K562 (cell line): Measurements from ENCODE around the gene ORAI2. TPM values are rescaled to one million over a fixed set of nuclear protein-coding genes. Genes with fewer than 3 reads are reported as not detected.

Experiments
- ARID2 ChIP-seq: fragments of 450-650 bp; IDR thresholded peaks from 2 replicates; pipeline ENCODE4 v1.6.1; 2017; ENCODE audit warnings: antibody characterized with exemption, mild to moderate bottlenecking
- CREB5 ChIP-seq: fragments of 250-450 bp; sonication (Bioruptor Pico); IDR thresholded peaks from 2 replicates; pipeline ENCODE4 v1.5.0; 2020; ENCODE audit warnings: mild to moderate bottlenecking
- CUX1 ChIP-seq: fragments of 200-800 bp; sonication (Bioruptor generic); IDR thresholded peaks from 2 replicates; pipeline ENCODE4 v1.6.1; 2016; ENCODE audit warnings: missing genetic modification characterization, missing compliant biosample characterization
- DLX4 ChIP-seq: fragments of 250-450 bp; sonication (Bioruptor Pico); IDR thresholded peaks from 2 replicates; pipeline ENCODE4 v1.6.1; 2021; ENCODE audit warnings: mild to moderate bottlenecking
- EP400 ChIP-seq: fragments of 450-650 bp; IDR thresholded peaks from 2 replicates; pipeline ENCODE4 v1.6.1; 2017; ENCODE audit warnings: antibody characterized with exemption, mild to moderate bottlenecking, moderate library complexity
- GTF2E2 ChIP-seq: fragments of 200-800 bp; sonication (Bioruptor generic); IDR thresholded peaks from 2 replicates; pipeline ENCODE4 v1.6.1; 2016; ENCODE audit warnings: missing genetic modification characterization, missing compliant biosample characterization
- KLF16 ChIP-seq: IDR thresholded peaks from 2 replicates; pipeline ENCODE4 v1.6.1; 2016; ENCODE audit warnings: antibody characterized with exemption
- MEF2A ChIP-seq: IDR thresholded peaks from 2 replicates; pipeline ENCODE4 v1.6.1; 2011; ENCODE audit warnings: low read depth, mild to moderate bottlenecking, low read length, moderate library complexity; ENCODE audit not compliant: control insufficient read depth
- MTF1 ChIP-seq: fragments of 250-450 bp; sonication (Bioruptor Pico); IDR thresholded peaks from 2 replicates; pipeline ENCODE4 v1.9.0; 2021; ENCODE audit warnings: moderate library complexity, mild to moderate bottlenecking, inconsistent platforms, borderline replicate concordance
- NRF1 ChIP-seq, 2 experiments: fragments of 450-650 bp; IDR thresholded peaks in 1 of 2; conservative IDR thresholded peaks in 1 of 2; 2 replicates each; pipeline ENCODE4 v1.6.1; 2014; ENCODE audit warnings: mild to moderate bottlenecking in 2 of 2
- POLR2AphosphoS2 ChIP-seq: IDR thresholded peaks from 2 replicates; pipeline ENCODE4 v1.6.1; 2012; ENCODE audit warnings: low read length, improper control_type of control experiment
- SRF ChIP-seq, 2 experiments: fragments of 250-450, 450-650 bp in 1 of 2; sonication (Bioruptor Pico) in 1 of 2; sonication (generic) in 1 of 2; formaldehyde crosslinking; IDR thresholded peaks; 2 replicates each; pipeline versions ENCODE4 v1.5.0 to v1.5.1; 2020 to 2022; ENCODE audit warnings: mild to moderate bottlenecking in 1 of 2, missing genetic modification reagents in 1 of 2
- SRSF7 ChIP-seq: fragments of 200-400 bp; formaldehyde crosslinking; optimal IDR thresholded peaks from 2 replicates; pipeline ENCODE3; 2017; ENCODE audit warnings: mild to moderate bottlenecking, low read depth, low read length
- TCF3 ChIP-seq: sonication (generic); formaldehyde crosslinking; IDR thresholded peaks from 2 replicates; pipeline ENCODE4 v1.4.0; 2020; ENCODE audit warnings: mild to moderate bottlenecking, missing genetic modification reagents
- ZBTB34 ChIP-seq: fragments of 250-450 bp; sonication (Bioruptor Pico); IDR thresholded peaks from 2 replicates; pipeline ENCODE4 v1.8.0; 2021; ENCODE audit warnings: mild to moderate bottlenecking, moderate library complexity
- ZNF263 ChIP-seq: sonication (generic); formaldehyde crosslinking; IDR thresholded peaks from 2 replicates; pipeline ENCODE4 v1.8.0; 2022; ENCODE audit warnings: mild to moderate bottlenecking, missing genetic modification reagents, borderline replicate concordance
- ZNF507 ChIP-seq: conservative IDR thresholded peaks from 2 replicates; pipeline ENCODE4 v1.6.1; 2017; ENCODE audit warnings: missing genetic modification characterization, missing compliant biosample characterization
- ZNF511 ChIP-seq: sonication (generic); formaldehyde crosslinking; IDR thresholded peaks from 2 replicates; pipeline ENCODE4 v1.8.0; 2022; ENCODE audit warnings: mild to moderate bottlenecking, missing genetic modification reagents
- ZNF830 ChIP-seq: fragments of 250-450 bp; sonication (Bioruptor Pico); IDR thresholded peaks from 2 replicates; pipeline ENCODE4 v1.5.0; 2021; ENCODE audit warnings: mild to moderate bottlenecking
- polyA plus RNA-seq, 8 experiments: library from polyadenylated mRNA; depleted of rRNA in 4 of 8; stranded (reverse) in 5 of 8; unstranded in 3 of 8; fragments of >200 nt; fragmentation: Nextera tagmentation in 2 of 8; fragmentation: Illumina TruSeq in 1 of 8; extraction: Ambion mirVana in 2 of 8; extraction: Trizol in 1 of 8; gene quantifications; 2 replicates each; pipeline versions ENCODE4 v1.2.1 to v1.2.3, GENCODE V29; 2011 to 2014; ENCODE audit warnings: inconsistent platforms in 1 of 8, missing spikeins in 1 of 8
- total RNA-seq, 7 experiments: library from RNA; depleted of rRNA in 6 of 7; stranded (reverse); fragments of >200 nt in 6 of 7; fragmentation: Illumina TruSeq in 2 of 7; extraction: Trizol in 2 of 7; gene quantifications; 2 replicates each; pipeline versions ENCODE4 v1.2.1 to v1.2.3, GENCODE V29; 2011 to 2021; ENCODE audit warnings: low replicate concordance in 1 of 7

Gene ORAI2
- total and polyA plus RNA-seq, 9 of the 15 experiments (the other 6 are each of a cell fraction or from before 2014, with no cell fraction given) = 1.1 to 27.7 (median 9.2) TPM

GRCh38 chr7:102390697-102391484 lies 42.5 kb upstream of the ORAI2 start (continued):
- TF ChIP-seq ZNF263 (CRISPR knock-in tag) = 0 out of 2 replicates have a peak, but pooled peaks have one; percentile 36
- no peak for TF ChIP-seq GTF2E2 (tag)
- TF ChIP-seq POLR2AphosphoS2 = 0 out of 2 replicates have a peak, but pooled peaks have one; percentile 41
- no peak for TF ChIP-seq KLF16
- TF ChIP-seq SRF (CRISPR knock-in tag; IDR thresholded peaks at IDR 0.05) = no peak
- no peak for TF ChIP-seq CREB5 (CRISPR knock-in tag)
- TF ChIP-seq ARID2 = peak; percentile 72
- no peak for TF ChIP-seq ZNF830
- no peak for TF ChIP-seq TCF3 (CRISPR knock-in tag)
- no peak for TF ChIP-seq MEF2A
- 0 out of 4 replicates have a peak, but pooled peaks have one; percentile 6 to 11 for TF ChIP-seq NRF1 (conservative IDR thresholded peaks at IDR 0.05 in 1 of 2, IDR thresholded peaks at IDR 0.05 in 1 of 2)
- no peak for TF ChIP-seq SRSF7
- no peak for TF ChIP-seq ZBTB34 (CRISPR knock-in tag)
- TF ChIP-seq DLX4 (CRISPR knock-in tag) = no peak
- TF ChIP-seq CUX1 (CRISPR knock-in tag) = no peak
- 0 out of 2 replicates have a peak, but pooled peaks have one; percentile 47 for TF ChIP-seq ZNF511 (CRISPR knock-in tag)
- TF ChIP-seq MTF1 (CRISPR knock-in tag) = no peak
- no peak for TF ChIP-seq ZNF507 (tag)
- no peak for TF ChIP-seq EP400
